SK-N-MC (cell line): Measurements from ENCODE around the gene PRSS53.

Source experiments
- EZH2 ChIP-seq: fragments of 200-600 bp; sonication (generic); IDR thresholded peaks from one replicate; pipeline ENCODE4 v1.6.1; 2017; ENCODE audit warnings: antibody characterized with exemption
- FOXP2 ChIP-seq: optimal IDR thresholded peaks from 2 replicates; pipeline ENCODE3; 2011; ENCODE audit warnings: mild to moderate bottlenecking, moderate library complexity; ENCODE audit not compliant: insufficient read depth; ENCODE audit errors: extremely low read length, control extremely low read depth
- POLR2AphosphoS5 ChIP-seq: IDR thresholded peaks from 2 replicates; pipeline ENCODE4 v1.6.1; 2012; ENCODE audit warnings: mild to moderate bottlenecking, low read depth, low read length, borderline replicate concordance

DNA sequence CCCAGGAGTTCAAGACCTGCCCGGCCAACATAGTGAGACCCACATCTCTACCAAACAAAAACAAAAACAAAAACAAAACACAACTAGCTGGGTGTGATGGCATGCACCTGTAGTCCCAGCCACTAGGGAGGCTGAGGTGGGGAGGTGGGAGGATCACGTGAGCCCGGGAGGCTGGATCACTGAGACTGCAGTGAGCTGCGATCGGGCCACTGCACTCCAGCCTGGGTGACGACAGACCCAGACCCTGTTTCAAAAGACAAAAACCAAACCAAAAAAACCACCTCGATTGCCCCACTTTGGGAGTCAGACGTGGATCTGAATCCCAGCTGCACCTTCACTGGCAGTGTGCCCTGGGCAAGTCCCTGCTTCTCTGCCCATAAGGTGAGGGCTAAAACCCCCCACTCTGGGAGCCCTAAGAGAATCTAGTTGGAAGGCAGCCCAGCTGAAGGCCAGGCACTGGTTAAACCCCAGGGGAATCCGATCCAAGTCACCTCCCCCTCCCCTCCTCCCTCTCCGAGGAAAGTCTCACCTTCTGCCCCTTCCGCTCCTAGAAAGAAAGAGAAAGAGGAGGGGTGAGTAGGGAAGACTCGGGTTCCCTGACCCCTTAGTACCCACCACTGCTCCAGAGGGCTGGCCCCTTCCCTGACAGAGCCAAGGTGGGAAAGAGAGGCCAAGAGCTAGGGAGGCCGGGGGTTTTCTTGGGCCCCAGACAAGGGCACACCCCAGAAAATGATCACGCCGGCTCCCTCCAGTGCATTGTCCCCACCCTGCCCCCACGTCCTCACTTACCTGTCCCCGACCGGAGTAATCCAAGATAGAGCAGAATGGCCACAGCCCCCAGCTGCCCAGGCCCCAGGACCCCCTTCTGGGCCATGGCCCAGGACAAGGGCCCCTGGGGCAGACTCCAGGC lies 46.1 kb upstream of the PRSS53 start:
- TF ChIP-seq POLR2AphosphoS5 (no peak), EZH2 (no peak), FOXP2 (no peak)
